ENCODE measurements around the gene NUAK2. TPM values are rescaled to one million over a fixed set of nuclear protein-coding genes. Genes with fewer than 3 reads are reported as not detected.

NUAK2 gene
- total RNA-seq, 1 donor = 12.1 TPM

- H3K4me3 ChIP-seq (ENCODE audit: low read depth, low read length) = no peak overlapping the region
- TF ChIP-seq CTCF (IDR thresholded peaks at IDR 0.05; ENCODE audit: insufficient read depth, low read depth, low read length) = no peak
- DNase-seq (ENCODE audit: low read depth) = peak; percentile 30
Observed at GRCh38 chr1:205353612-205354011, 32.1 kb upstream of the NUAK2 start.

- no peak overlapping the region for H3K4me3 ChIP-seq (ENCODE audit: low read depth, low read length)
- DNase-seq (ENCODE audit: low read depth) = no peak
- no peak for TF ChIP-seq CTCF (IDR thresholded peaks at IDR 0.05; ENCODE audit: insufficient read depth, low read depth, low read length)
Observed at GRCh38 chr1:205353191-205353590, 31.6 kb upstream of the NUAK2 start.

GRCh38 chr1:205351984-205352713, 30.6 kb upstream of the NUAK2 start:
- H3K4me3 ChIP-seq (ENCODE audit: low read depth, low read length) = no peak overlapping the region
- DNase-seq (ENCODE audit: low read depth) = peak; percentile 63

GRCh38 chr1:205350691-205351141, 29.2 kb upstream of the NUAK2 start:
- no peak for TF ChIP-seq CTCF (IDR thresholded peaks at IDR 0.05; ENCODE audit: insufficient read depth, low read depth, low read length)
- no peak for DNase-seq (ENCODE audit: low read depth)
- no peak overlapping the region for H3K4me3 ChIP-seq (ENCODE audit: low read depth, low read length)

More at GRCh38 chr1:205351984-205352713, 30.6 kb upstream of the NUAK2 start:
- TF ChIP-seq CTCF (IDR thresholded peaks at IDR 0.05; ENCODE audit: insufficient read depth, low read depth, low read length) = no peak

GRCh38 chr1:205350124-205350523, 28.6 kb upstream of the NUAK2 start:
- H3K4me3 ChIP-seq (ENCODE audit: low read depth, low read length) = no peak overlapping the region
- no peak for DNase-seq (ENCODE audit: low read depth)
- no peak for TF ChIP-seq CTCF (IDR thresholded peaks at IDR 0.05; ENCODE audit: insufficient read depth, low read depth, low read length)

GRCh38 chr1:205348554-205349487, 27.3 kb upstream of the NUAK2 start:
- no peak overlapping the region for H3K4me3 ChIP-seq (ENCODE audit: low read depth, low read length)
- TF ChIP-seq CTCF (IDR thresholded peaks at IDR 0.05; ENCODE audit: insufficient read depth, low read depth, low read length) = no peak
- DNase-seq (ENCODE audit: low read depth) = no peak

Measured in fibroblast of villous mesenchyme (primary cell).